Erythroblast (primary cell): ENCODE results near the gene ERGIC3.

Experiments used
- GATA1 ChIP-seq: IDR thresholded peaks from 2 replicates; pipeline ENCODE4 v1.6.1; 2011; ENCODE audit warnings: low read depth, mild to moderate bottlenecking, control low read depth, low read length, moderate library complexity
- POLR2A ChIP-seq: IDR thresholded peaks from 2 replicates; pipeline ENCODE4 v1.6.1; 2011; ENCODE audit warnings: mild to moderate bottlenecking, low read length

DNA sequence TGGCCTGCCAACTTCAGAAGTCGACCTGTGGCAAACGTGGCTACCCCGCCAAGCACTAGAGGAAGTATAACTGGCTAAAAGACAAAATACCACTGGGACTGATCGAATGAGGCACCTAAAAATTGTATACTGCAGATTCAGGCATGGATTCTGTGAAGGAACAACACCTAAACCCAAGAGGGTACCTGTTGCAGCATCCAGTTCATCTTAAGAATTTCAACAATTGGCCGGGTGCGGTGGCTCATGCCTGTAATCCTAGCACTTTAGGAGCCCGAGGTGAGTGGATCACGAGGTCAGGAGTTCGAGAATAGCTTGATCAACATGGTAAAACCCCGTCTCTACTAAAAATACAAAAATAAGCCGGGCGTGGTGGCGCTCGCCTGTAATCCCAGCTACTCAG lies 46.5 kb downstream of the ERGIC3 start:
- TF ChIP-seq POLR2A (no peak), GATA1 (no peak)
